Kasumi-1 (cell line): Measurements from ENCODE around the gene CLEC3A.
A peak's percentile ranks its signal among the peaks of the same experiment; 100 is the strongest.
"Not testable (repeated sequence)": the region's sequence is repeated elsewhere in the genome, so short reads cannot be mapped to it uniquely, and the experiment has no call there.

ENCODE experiments used
- DNase-seq, 2 experiments: peaks; one replicate each; lab custom pipeline; 2025; lab: John Stamatoyannopoulos, UW

Gene CLEC3A

GRCh38 chr16:78022347-78023060 lies at the start of gene CLEC3A:
CLEC3A (plus strand) TSS chr16:78022548; CDS start chr16:78022627, 79 bp downstream.
- DNase-seq: no peak

GRCh38 chr16:77974883-77975282 lies 47.5 kb upstream of the CLEC3A start:
- DNase-seq: peak in 1 of 2 experiments; percentile 5

- DNase-seq: no peak
Observed at GRCh38 chr16:77975942-77976341, 46.4 kb upstream of the CLEC3A start.

- no peak for DNase-seq
Observed at GRCh38 chr16:77977339-77977738, 45.0 kb upstream of the CLEC3A start.

GRCh38 chr16:77985111-77985510 lies 37.2 kb upstream of the CLEC3A start:
- DNase-seq: no peak

- no peak for DNase-seq
Observed at GRCh38 chr16:77986011-77986740, 36.2 kb upstream of the CLEC3A start.

- DNase-seq: no peak
Observed at GRCh38 chr16:77987810-77988209, 34.5 kb upstream of the CLEC3A start.

GRCh38 chr16:77989846-77990245 lies 32.5 kb upstream of the CLEC3A start:
- DNase-seq: no peak

- no peak for DNase-seq
Observed at GRCh38 chr16:77991701-77992100, 30.6 kb upstream of the CLEC3A start.

GRCh38 chr16:77992381-77992780 lies 30.0 kb upstream of the CLEC3A start:
- not testable (repeated sequence) for DNase-seq

GRCh38 chr16:77993111-77993985 lies 29.0 kb upstream of the CLEC3A start:
- DNase-seq: no peak

- no peak for DNase-seq
Observed at GRCh38 chr16:77995843-77996455, 26.4 kb upstream of the CLEC3A start.

- no peak for DNase-seq
Observed at GRCh38 chr16:77998350-77999023, 23.9 kb upstream of the CLEC3A start.

GRCh38 chr16:78001451-78002025 lies 20.8 kb upstream of the CLEC3A start:
- no peak for DNase-seq

GRCh38 chr16:78002915-78003538 lies 19.3 kb upstream of the CLEC3A start:
- DNase-seq: peak; percentile 78 to 82

- DNase-seq: no peak
Observed at GRCh38 chr16:78004517-78004916, 17.8 kb upstream of the CLEC3A start.

GRCh38 chr16:78005881-78006280 lies 16.5 kb upstream of the CLEC3A start:
- no peak for DNase-seq

- DNase-seq: no peak
Observed at GRCh38 chr16:78007121-78007520, 15.2 kb upstream of the CLEC3A start.

- DNase-seq: no peak
Observed at GRCh38 chr16:78024159-78024558, 1.8 kb downstream of the CLEC3A start.

- DNase-seq: no peak
Observed at GRCh38 chr16:78025631-78026030, 3.3 kb downstream of the CLEC3A start.

- no peak for DNase-seq
Observed at GRCh38 chr16:78028018-78028417, 5.7 kb downstream of the CLEC3A start.
